GM23338 (cell line): ENCODE data around the gene PSMD2.

Experiments used
- CREB1 ChIP-seq: fragments of 250-450 bp; sonication (Bioruptor Pico); IDR thresholded peaks from 2 replicates; pipeline ENCODE4 v1.5.0; 2020; ENCODE audit warnings: low read depth, mild to moderate bottlenecking, moderate library complexity
- EZH2 ChIP-seq: fragments of 200-600 bp; sonication (generic); IDR thresholded peaks from one replicate; pipeline ENCODE4 v1.8.0; 2017; ENCODE audit warnings: antibody characterized with exemption, mild to moderate bottlenecking, low read depth; ENCODE audit not compliant: unreplicated experiment
- EZH2phosphoT487 ChIP-seq: fragments of 200-600 bp; sonication (generic); IDR thresholded peaks from one replicate; pipeline ENCODE4 v1.8.1; 2018; ENCODE audit warnings: antibody characterized with exemption; ENCODE audit not compliant: unreplicated experiment
- JUNB ChIP-seq: IDR thresholded peaks from one replicate; pipeline ENCODE4 v1.6.1; 2016; ENCODE audit warnings: antibody characterized with exemption; ENCODE audit not compliant: unreplicated experiment
- NANOG ChIP-seq: IDR thresholded peaks from 2 replicates; pipeline ENCODE4 v1.6.1; 2016; ENCODE audit warnings: antibody characterized with exemption, borderline replicate concordance
- POLR2AphosphoS5 ChIP-seq: IDR thresholded peaks from 2 replicates; pipeline ENCODE4 v1.6.1; 2016; ENCODE audit warnings: antibody characterized with exemption, low read depth
- STAT1 ChIP-seq: IDR thresholded peaks from one replicate; pipeline ENCODE4 v1.6.1; 2016; ENCODE audit warnings: antibody characterized with exemption; ENCODE audit not compliant: unreplicated experiment
- ZNF114 ChIP-seq: fragments of 250-450 bp; sonication (Bioruptor Pico); IDR thresholded peaks from 2 replicates; pipeline ENCODE4 v1.5.0; 2020; ENCODE audit warnings: mild to moderate bottlenecking, moderate library complexity
- ZNF331 ChIP-seq: fragments of 250-450 bp; sonication (Bioruptor Pico); IDR thresholded peaks from 2 replicates; pipeline ENCODE4 v1.5.0; 2020; ENCODE audit warnings: low read depth, mild to moderate bottlenecking, moderate library complexity
- TF ChIP-seq, protein P1 (sequence below), 2 experiments: fragments of 200-600 bp in 1 of 2; sonication (generic) in 1 of 2; conservative IDR thresholded peaks; 2 replicates each; pipeline versions ENCODE4 v1.5.1 to v1.6.1; 2016 to 2017; ENCODE audit warnings: antibody characterized with exemption in 2 of 2, low read depth in 2 of 2, mild to moderate bottlenecking in 2 of 2, moderate library complexity in 1 of 2
- TF ChIP-seq, protein P2 (sequence below): IDR thresholded peaks from one replicate; pipeline ENCODE4 v1.6.1; 2018; ENCODE audit warnings: antibody characterized with exemption; ENCODE audit not compliant: unreplicated experiment
- TF ChIP-seq, protein P3 (sequence below): fragments of 250-450 bp; sonication (Bioruptor Pico); IDR thresholded peaks from 2 replicates; pipeline ENCODE4 v1.5.0; 2020; ENCODE audit warnings: mild to moderate bottlenecking, moderate library complexity
- TF ChIP-seq, protein P4 (sequence below): IDR thresholded peaks from 2 replicates; pipeline ENCODE4 v1.6.1; 2016; ENCODE audit warnings: antibody characterized with exemption

DNA sequence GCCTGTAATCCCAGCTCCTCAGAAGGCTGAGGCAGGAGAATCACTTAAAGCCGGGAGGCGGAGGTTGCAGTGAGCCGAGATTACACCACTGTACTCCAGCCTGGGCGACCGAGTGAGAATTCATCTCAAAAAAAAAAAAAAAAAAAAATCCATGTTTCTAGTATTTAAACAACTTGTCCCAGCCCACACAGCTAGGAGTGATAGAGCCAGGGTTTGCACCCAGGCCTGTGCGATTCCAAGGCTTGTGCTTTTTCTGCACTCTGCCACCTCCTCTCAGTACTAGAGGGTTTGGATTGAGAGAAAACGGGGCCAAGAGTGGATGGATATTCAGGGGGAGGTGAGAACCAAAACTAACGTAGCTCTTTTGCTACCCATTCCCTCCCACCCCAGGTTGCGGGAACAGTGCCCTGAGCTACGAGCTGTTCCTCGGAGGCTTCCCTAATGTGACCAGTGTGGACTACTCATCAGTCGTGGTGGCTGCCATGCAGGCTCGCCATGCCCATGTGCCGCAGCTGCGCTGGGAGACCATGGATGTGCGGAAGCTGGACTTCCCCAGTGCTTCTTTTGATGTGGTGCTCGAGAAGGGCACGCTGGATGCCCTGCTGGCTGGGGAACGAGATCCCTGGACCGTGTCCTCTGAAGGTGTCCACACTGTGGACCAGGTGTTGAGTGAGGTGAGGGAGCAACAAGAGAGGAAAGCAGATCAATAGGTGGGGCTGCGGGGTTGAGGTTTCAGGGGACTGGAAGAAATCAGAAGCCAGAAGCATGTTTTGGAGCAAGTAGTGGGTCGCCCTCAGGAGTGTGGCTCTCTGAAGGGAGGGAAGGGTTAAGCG lies 41.7 kb upstream of the PSMD2 start:
- TF ChIP-seq, protein P1, sequence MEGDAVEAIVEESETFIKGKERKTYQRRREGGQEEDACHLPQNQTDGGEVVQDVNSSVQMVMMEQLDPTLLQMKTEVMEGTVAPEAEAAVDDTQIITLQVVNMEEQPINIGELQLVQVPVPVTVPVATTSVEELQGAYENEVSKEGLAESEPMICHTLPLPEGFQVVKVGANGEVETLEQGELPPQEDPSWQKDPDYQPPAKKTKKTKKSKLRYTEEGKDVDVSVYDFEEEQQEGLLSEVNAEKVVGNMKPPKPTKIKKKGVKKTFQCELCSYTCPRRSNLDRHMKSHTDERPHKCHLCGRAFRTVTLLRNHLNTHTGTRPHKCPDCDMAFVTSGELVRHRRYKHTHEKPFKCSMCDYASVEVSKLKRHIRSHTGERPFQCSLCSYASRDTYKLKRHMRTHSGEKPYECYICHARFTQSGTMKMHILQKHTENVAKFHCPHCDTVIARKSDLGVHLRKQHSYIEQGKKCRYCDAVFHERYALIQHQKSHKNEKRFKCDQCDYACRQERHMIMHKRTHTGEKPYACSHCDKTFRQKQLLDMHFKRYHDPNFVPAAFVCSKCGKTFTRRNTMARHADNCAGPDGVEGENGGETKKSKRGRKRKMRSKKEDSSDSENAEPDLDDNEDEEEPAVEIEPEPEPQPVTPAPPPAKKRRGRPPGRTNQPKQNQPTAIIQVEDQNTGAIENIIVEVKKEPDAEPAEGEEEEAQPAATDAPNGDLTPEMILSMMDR (conservative IDR thresholded peaks at IDR 0.05; ENCODE audit: low read depth in 2 of 2): no peak
- TF ChIP-seq EZH2 (no peak), POLR2AphosphoS5 (no peak), EZH2phosphoT487 (no peak), ZNF114 (CRISPR knock-in tag) (no peak), CREB1 (CRISPR knock-in tag) (no peak), NANOG (no peak), STAT1 (no peak), ZNF331 (no peak), JUNB (no peak)
- TF ChIP-seq, protein P2, sequence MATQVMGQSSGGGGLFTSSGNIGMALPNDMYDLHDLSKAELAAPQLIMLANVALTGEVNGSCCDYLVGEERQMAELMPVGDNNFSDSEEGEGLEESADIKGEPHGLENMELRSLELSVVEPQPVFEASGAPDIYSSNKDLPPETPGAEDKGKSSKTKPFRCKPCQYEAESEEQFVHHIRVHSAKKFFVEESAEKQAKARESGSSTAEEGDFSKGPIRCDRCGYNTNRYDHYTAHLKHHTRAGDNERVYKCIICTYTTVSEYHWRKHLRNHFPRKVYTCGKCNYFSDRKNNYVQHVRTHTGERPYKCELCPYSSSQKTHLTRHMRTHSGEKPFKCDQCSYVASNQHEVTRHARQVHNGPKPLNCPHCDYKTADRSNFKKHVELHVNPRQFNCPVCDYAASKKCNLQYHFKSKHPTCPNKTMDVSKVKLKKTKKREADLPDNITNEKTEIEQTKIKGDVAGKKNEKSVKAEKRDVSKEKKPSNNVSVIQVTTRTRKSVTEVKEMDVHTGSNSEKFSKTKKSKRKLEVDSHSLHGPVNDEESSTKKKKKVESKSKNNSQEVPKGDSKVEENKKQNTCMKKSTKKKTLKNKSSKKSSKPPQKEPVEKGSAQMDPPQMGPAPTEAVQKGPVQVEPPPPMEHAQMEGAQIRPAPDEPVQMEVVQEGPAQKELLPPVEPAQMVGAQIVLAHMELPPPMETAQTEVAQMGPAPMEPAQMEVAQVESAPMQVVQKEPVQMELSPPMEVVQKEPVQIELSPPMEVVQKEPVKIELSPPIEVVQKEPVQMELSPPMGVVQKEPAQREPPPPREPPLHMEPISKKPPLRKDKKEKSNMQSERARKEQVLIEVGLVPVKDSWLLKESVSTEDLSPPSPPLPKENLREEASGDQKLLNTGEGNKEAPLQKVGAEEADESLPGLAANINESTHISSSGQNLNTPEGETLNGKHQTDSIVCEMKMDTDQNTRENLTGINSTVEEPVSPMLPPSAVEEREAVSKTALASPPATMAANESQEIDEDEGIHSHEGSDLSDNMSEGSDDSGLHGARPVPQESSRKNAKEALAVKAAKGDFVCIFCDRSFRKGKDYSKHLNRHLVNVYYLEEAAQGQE: no peak
- TF ChIP-seq, protein P3, sequence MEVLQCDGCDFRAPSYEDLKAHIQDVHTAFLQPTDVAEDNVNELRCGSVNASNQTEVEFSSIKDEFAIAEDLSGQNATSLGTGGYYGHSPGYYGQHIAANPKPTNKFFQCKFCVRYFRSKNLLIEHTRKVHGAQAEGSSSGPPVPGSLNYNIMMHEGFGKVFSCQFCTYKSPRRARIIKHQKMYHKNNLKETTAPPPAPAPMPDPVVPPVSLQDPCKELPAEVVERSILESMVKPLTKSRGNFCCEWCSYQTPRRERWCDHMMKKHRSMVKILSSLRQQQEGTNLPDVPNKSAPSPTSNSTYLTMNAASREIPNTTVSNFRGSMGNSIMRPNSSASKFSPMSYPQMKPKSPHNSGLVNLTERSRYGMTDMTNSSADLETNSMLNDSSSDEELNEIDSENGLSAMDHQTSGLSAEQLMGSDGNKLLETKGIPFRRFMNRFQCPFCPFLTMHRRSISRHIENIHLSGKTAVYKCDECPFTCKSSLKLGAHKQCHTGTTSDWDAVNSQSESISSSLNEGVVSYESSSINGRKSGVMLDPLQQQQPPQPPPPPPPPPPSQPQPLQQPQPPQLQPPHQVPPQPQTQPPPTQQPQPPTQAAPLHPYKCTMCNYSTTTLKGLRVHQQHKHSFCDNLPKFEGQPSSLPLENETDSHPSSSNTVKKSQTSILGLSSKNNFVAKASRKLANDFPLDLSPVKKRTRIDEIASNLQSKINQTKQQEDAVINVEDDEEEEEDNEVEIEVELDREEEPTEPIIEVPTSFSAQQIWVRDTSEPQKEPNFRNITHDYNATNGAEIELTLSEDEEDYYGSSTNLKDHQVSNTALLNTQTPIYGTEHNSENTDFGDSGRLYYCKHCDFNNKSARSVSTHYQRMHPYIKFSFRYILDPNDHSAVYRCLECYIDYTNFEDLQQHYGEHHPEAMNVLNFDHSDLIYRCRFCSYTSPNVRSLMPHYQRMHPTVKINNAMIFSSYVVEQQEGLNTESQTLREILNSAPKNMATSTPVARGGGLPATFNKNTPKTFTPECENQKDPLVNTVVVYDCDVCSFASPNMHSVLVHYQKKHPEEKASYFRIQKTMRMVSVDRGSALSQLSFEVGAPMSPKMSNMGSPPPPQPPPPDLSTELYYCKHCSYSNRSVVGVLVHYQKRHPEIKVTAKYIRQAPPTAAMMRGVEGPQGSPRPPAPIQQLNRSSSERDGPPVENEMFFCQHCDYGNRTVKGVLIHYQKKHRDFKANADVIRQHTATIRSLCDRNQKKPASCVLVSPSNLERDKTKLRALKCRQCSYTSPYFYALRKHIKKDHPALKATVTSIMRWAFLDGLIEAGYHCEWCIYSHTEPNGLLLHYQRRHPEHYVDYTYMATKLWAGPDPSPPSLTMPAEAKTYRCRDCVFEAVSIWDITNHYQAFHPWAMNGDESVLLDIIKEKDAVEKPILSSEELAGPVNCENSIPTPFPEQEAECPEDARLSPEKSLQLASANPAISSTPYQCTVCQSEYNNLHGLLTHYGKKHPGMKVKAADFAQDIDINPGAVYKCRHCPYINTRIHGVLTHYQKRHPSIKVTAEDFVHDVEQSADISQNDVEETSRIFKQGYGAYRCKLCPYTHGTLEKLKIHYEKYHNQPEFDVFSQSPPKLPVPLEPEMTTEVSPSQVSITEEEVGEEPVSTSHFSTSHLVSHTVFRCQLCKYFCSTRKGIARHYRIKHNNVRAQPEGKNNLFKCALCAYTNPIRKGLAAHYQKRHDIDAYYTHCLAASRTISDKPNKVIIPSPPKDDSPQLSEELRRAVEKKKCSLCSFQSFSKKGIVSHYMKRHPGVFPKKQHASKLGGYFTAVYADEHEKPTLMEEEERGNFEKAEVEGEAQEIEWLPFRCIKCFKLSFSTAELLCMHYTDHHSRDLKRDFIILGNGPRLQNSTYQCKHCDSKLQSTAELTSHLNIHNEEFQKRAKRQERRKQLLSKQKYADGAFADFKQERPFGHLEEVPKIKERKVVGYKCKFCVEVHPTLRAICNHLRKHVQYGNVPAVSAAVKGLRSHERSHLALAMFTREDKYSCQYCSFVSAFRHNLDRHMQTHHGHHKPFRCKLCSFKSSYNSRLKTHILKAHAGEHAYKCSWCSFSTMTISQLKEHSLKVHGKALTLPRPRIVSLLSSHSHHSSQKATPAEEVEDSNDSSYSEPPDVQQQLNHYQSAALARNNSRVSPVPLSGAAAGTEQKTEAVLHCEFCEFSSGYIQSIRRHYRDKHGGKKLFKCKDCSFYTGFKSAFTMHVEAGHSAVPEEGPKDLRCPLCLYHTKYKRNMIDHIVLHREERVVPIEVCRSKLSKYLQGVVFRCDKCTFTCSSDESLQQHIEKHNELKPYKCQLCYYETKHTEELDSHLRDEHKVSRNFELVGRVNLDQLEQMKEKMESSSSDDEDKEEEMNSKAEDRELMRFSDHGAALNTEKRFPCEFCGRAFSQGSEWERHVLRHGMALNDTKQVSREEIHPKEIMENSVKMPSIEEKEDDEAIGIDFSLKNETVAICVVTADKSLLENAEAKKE (CRISPR knock-in tag): no peak
- TF ChIP-seq, protein P4, sequence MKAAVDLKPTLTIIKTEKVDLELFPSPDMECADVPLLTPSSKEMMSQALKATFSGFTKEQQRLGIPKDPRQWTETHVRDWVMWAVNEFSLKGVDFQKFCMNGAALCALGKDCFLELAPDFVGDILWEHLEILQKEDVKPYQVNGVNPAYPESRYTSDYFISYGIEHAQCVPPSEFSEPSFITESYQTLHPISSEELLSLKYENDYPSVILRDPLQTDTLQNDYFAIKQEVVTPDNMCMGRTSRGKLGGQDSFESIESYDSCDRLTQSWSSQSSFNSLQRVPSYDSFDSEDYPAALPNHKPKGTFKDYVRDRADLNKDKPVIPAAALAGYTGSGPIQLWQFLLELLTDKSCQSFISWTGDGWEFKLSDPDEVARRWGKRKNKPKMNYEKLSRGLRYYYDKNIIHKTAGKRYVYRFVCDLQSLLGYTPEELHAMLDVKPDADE: no peak
